Left ventricle myocardium superior (tissue), 1 donor: Measurements from ENCODE around the gene SCUBE3. TPM values are rescaled to one million over a fixed set of nuclear protein-coding genes. Genes with fewer than 3 reads are reported as not detected.

Experiments
- ATAC-seq: fragments of 200-7000 bp; cut with Tn5 transposase; one replicate; pipeline ENCODE4 v1.9.1; 2020; ENCODE audit warnings: mild to moderate bottlenecking, moderate library complexity
- DNase-seq: peaks from one replicate; pipeline ENCODE4 v3.0.0-alpha.2; 2020
- intact Hi-C: fragments of 100-400 bp; cut with micrococcal nuclease; formaldehyde crosslinking; loops from one replicate; pipeline ENCODE4 v1.11.0; 2022
- total RNA-seq: library from RNA; stranded (reverse); fragmentation: NEBNext Ultra II Directional; extraction: Animal tissue kit (Norgen Biotek cat#: 25700); gene quantifications from one replicate; pipeline ENCODE4 v1.2.1, GENCODE V29; 2021
- donor health status: DM: no; HTN: yes; CAD: no; lungs with severe emphysema.

Gene SCUBE3
- total RNA-seq, 1 donor from 2014 or later, result 3.5 TPM

- DNase-seq (no peak), ATAC-seq (no peak)
- intact Hi-C loops, result no loop called here
These were observed 16.7 kb downstream of the SCUBE3 start for GRCh38 chr6:35230498-35230897.

- intact Hi-C loops, result no loop called here
- DNase-seq, result peak; percentile 80
- peak; percentile 71 for ATAC-seq
These were observed 17.2 kb downstream of the SCUBE3 start for GRCh38 chr6:35230950-35231349.

GRCh38 chr6:35231563-35231962 lies 17.8 kb downstream of the SCUBE3 start:
- DNase-seq (no peak), ATAC-seq (no peak)
- intact Hi-C loops, result no loop called here

- intact Hi-C loops, result no loop called here
These were observed 21.1 kb downstream of the SCUBE3 start for GRCh38 chr6:35234901-35235300.

GRCh38 chr6:35236223-35236622 lies 22.5 kb downstream of the SCUBE3 start:
- intact Hi-C loops, result no loop called here
- DNase-seq (no peak), ATAC-seq (no peak)

More at GRCh38 chr6:35234901-35235300, 21.1 kb downstream of the SCUBE3 start:
- ATAC-seq, result no peak
- DNase-seq, result no peak

- intact Hi-C loops, result no loop called here
- ATAC-seq (peak; percentile 27), DNase-seq (no peak)
These were observed 23.7 kb downstream of the SCUBE3 start for GRCh38 chr6:35237476-35237875.

- DNase-seq (peak; percentile 90), ATAC-seq (peak; percentile 90)
- intact Hi-C loops, result no loop called here
These were observed 25.1 kb downstream of the SCUBE3 start for GRCh38 chr6:35238843-35239289.

GRCh38 chr6:35239581-35239980 lies 25.8 kb downstream of the SCUBE3 start:
- intact Hi-C loops, result no loop called here
- DNase-seq (no peak), ATAC-seq (no peak)

- DNase-seq, result peak; percentile 85
- peak; percentile 25 for ATAC-seq
- intact Hi-C loops, result loop anchor here (5.0 kb wide), 1 partner anchor 94 kb away; no protein-coding TSS in a partner anchor
These were observed 27.4 kb downstream of the SCUBE3 start for GRCh38 chr6:35240838-35241801.

- ATAC-seq (no peak), DNase-seq (no peak)
- intact Hi-C loops, result loop anchor here (5.0 kb wide), 1 partner anchor 95 kb away; no protein-coding TSS in a partner anchor
These were observed 28.7 kb downstream of the SCUBE3 start for GRCh38 chr6:35242486-35242885.

GRCh38 chr6:35242906-35243305 lies 29.1 kb downstream of the SCUBE3 start:
- DNase-seq, result no peak
- ATAC-seq, result no peak
- intact Hi-C loops, result loop anchor here (5.0 kb wide), 1 partner anchor 96 kb away; no protein-coding TSS in a partner anchor

- ATAC-seq (no peak), DNase-seq (no peak)
- intact Hi-C loops, result loop anchor here (5.0 kb wide), 1 partner anchor 96 kb away; no protein-coding TSS in a partner anchor
These were observed 29.7 kb downstream of the SCUBE3 start for GRCh38 chr6:35243386-35243958.

- DNase-seq (no peak), ATAC-seq (no peak)
- intact Hi-C loops, result loop anchor here (5.0 kb wide), 1 partner anchor 97 kb away; no protein-coding TSS in a partner anchor
These were observed 30.8 kb downstream of the SCUBE3 start for GRCh38 chr6:35244551-35244950.

- DNase-seq, result no peak
- intact Hi-C loops, result no loop called here
- no peak for ATAC-seq
These were observed 34.0 kb downstream of the SCUBE3 start for GRCh38 chr6:35247642-35248231.

- DNase-seq (no peak), ATAC-seq (no peak)
- intact Hi-C loops, result no loop called here
These were observed 34.5 kb downstream of the SCUBE3 start for GRCh38 chr6:35248300-35248699.

- intact Hi-C loops, result no loop called here
- DNase-seq (no peak), ATAC-seq (peak; percentile 70)
These were observed 35.2 kb downstream of the SCUBE3 start for GRCh38 chr6:35248965-35249364.

- intact Hi-C loops, result no loop called here
- ATAC-seq, result no peak
- no peak for DNase-seq
These were observed 38.2 kb downstream of the SCUBE3 start for GRCh38 chr6:35251949-35252348.

- ATAC-seq (peak; percentile 12), DNase-seq (no peak)
- intact Hi-C loops, result no loop called here
These were observed 39.5 kb downstream of the SCUBE3 start for GRCh38 chr6:35253249-35253648.

- ATAC-seq, result no peak
- DNase-seq, result no peak
- intact Hi-C loops, result no loop called here
These were observed 44.6 kb downstream of the SCUBE3 start for GRCh38 chr6:35258336-35258735.

GRCh38 chr6:35258858-35259193 lies 45.1 kb downstream of the SCUBE3 start:
- DNase-seq (no peak), ATAC-seq (no peak)
- intact Hi-C loops, result no loop called here
